Measurements from ENCODE around the gene AP1S2.
"Not testable (repeated sequence)": the region's sequence is repeated elsewhere in the genome, so short reads cannot be mapped to it uniquely, and the experiment has no call there.

The AP1S2 gene

GRCh38 chrX:15855568-15856221, 1.1 kb upstream of the AP1S2 start:
- DNase-seq (ENCODE audit: low read depth in 2 of 2): no peak

DNA sequence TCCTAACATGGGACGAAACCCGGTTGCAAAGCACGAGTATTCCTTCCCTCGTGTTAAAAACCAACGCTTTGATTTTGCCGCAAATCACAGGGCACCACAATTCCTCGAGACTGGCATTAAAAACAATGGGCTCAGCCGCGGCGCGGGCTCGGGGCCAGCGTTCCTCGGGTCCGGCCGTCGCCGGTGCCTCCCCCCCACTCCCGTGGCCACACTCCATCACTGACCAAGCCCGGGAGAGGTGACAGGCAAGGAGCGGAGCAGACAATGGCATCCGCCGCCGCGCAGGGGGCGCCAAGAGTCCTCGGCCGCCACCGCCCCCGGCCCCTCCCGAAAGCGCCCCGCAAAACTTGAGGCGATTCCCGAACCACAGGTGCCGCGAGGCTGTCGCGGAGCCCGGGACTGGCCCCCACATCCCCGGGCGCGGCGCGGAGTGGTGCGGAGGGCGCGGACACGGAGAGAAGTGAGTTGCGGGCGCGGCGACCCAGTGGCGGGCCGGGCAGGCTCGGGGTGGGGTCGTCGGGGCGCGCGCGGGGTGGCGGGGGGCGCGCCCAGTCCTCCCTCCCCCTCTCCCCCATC, 445 bp downstream of the AP1S2 start:
- peak in 1 of 2 donors; percentile 9 for DNase-seq (ENCODE audit: low read depth in 2 of 2)

DNA sequence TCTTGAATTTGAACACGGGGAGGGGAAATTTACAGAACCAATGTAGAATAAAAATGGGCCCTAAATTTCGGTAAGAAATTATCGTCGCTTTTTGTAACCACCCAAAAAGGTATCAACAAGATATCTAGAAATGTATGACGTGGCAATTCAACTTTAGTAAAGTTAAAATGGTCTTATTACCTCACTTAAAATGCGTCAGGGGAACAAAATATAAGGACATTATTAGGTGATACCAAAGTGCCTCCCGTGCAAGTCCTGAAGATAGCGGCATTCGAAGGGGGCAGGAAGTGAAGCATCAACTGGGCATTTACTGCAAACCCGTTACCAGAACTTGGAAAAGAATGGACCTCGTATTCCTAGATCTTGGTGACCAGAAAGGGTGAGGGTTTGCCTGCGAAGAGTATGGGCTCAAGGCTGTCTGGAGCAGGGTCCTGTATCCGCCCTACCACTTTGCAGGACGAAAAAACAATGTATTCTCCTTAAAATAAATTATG, 980 bp downstream of the AP1S2 start:
- DNase-seq (ENCODE audit: low read depth in 2 of 2): no peak

DNA sequence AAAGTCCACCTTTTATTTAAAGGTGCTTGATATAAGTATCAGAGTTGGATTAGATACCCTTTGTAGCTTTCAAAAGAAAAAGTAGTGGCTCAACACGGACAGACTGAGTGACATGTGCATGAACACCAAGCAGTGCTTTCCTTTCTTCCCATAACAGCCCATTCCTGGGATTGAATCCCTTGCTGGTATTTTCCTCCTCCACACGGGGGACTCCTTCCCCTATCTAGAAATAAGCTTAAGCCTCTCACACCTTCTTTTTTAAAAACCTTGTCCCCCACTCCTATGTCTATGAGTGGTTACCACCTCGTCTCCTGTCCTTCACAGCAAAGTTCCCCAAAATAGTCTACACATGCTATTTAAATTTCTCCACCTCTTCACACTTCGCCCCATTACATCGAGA, 5.1 kb downstream of the AP1S2 start:
- no peak for DNase-seq (ENCODE audit: low read depth in 2 of 2)

DNA sequence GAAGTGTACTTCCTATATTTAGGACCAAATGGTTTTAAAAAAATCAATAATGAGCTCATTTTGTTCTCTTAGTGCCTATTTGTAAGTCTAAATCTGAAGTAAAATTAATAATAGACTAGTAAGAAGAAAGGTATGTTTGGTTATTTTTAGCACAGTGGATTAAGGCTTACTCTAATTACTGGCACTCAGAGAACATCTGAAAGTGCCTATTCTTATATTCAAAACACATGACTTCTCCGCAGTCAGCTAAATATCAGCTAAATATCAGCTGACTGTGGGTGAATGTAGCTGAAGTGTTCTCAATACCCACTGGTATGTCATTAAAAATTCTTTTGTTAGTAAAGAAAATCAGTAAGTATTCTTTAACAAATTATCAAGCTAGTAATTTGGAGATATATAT, 6.0 kb downstream of the AP1S2 start:
- no peak for DNase-seq (ENCODE audit: low read depth in 2 of 2)

GRCh38 chrX:15843960-15844359, 10.7 kb downstream of the AP1S2 start:
- DNase-seq (ENCODE audit: low read depth in 2 of 2): no peak

DNA sequence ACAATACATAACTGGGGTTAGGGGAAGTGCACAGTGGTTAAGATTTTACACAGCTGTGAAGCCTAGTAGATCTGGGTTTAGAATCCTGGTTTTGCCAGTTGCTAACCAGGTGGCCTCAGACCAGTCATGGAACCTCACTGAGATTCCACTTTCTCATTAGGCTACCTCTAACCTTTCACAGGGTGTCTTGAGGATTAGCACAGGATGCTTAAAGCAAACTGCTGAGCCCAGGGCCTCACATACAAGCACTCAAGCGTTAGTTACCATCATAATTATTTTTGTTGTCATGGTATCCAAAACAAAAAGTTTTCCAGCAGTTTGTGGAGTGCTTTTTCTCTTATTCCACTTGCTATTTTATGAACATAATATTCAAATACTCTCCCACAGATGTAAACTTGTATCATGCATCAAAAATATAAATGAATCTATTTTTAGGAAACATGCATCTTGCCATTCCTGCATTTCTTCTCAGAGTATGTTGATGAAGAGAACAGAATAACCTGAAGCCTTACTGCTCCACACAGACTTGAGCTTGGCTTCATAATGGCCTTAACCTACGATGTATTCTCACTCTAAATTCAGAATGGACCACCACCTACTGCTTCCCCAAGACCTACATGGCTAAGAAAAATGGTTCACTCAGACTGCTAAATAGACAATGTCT, 12.6 kb downstream of the AP1S2 start:
- DNase-seq (ENCODE audit: low read depth in 2 of 2): no peak

DNA sequence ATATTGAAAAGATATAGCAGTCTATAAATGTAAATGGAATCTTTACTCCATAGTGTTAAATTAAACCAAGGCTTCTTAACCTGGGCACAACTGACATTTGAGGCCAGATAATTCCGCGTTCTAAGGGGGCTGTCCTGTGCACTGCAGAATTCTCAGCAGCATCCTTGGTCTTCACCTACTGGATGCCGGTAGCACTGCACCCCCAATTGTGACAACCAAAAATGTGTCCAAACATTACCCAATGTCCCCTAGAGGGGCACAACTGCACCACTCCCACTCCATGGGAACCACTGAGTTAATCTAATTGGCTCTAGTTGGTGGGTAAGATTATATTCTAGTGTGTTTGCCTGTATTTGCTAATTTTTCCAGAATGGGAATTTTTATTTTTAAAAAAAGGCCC, 16.6 kb downstream of the AP1S2 start:
- DNase-seq (ENCODE audit: low read depth in 2 of 2): no peak

DNA sequence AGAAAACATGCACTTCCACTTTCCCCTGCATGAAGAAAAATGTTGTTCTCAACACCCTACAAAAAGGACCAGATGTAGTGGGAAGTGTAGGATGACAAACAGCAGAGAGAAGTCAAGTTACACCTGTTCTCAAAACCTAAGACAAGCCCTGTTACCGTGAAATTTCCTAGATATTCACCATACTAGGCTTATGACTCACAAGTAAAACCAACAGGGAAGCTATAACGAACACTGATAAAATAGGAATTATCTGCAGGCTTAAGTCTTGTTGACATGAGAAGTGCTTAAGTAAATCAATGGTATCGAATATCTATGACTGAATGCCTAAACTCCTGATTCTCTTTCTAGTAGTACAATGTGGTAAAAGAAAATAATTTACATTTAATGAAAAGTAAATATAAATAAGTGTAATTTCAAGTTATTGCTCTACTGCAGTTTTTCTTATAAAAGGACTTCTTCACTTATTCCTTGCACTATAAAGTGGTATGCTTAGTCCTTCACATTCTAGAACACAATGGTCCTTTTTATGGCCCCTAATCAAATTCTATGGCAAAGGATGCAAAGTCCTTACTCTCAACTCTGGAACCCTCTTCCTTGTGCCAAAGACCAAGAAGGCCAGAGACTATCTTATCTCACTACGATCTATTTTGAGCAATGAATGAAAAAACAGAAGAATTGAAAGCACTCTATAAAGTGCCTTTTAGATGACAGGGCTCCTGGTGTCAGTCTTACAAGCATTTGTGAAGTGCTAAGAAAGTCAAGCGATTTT, 19.6 kb downstream of the AP1S2 start:
- no peak for DNase-seq (ENCODE audit: low read depth in 2 of 2)

GRCh38 chrX:15834053-15834452, 20.6 kb downstream of the AP1S2 start:
- DNase-seq (ENCODE audit: low read depth in 2 of 2): no peak

- DNase-seq (ENCODE audit: low read depth in 2 of 2): not testable (repeated sequence)
These were observed 23.3 kb downstream of the AP1S2 start for GRCh38 chrX:15831347-15831746.

DNA sequence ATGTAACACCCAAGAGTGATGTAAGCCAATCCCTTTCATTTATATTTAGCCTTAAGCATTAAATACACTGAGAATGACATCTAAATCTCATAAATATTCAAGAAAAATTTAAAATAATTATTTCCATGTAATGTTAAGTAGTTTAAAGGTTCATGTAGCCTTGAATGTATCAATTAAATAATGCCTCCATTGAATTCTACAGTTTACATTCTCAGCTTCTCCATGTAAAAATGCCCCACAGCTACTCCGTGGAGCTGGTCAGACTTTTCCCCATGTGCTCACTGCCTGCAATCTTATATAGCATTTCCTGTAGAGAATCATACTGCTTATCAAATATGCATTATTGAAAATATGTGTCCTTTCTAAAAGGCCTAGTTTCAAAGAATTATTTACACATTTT, 25.4 kb downstream of the AP1S2 start:
- DNase-seq (ENCODE audit: low read depth in 2 of 2): no peak

- DNase-seq (ENCODE audit: low read depth in 2 of 2): no peak
These were observed 28.7 kb downstream of the AP1S2 start for GRCh38 chrX:15825936-15826335.

DNA sequence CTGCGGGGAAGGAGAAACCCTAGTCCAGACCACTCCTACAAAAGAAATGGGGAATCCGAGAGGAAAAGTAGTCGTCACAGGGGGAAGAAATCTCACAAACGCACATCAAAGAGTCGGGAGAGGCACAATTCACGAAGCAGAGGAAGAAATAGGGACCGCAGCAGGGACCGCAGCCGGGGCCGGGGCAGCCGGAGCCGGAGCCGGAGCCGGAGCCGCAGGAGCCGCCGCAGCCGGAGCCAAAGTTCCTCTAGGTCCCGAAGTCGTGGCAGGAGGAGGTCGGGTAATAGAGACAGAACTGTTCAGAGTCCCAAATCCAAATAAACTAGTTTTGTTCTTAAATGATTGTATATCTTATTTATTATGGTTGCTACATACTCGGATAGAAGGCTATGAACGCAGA, 31.7 kb downstream of the AP1S2 start:
- no peak for DNase-seq (ENCODE audit: low read depth in 2 of 2)

DNA sequence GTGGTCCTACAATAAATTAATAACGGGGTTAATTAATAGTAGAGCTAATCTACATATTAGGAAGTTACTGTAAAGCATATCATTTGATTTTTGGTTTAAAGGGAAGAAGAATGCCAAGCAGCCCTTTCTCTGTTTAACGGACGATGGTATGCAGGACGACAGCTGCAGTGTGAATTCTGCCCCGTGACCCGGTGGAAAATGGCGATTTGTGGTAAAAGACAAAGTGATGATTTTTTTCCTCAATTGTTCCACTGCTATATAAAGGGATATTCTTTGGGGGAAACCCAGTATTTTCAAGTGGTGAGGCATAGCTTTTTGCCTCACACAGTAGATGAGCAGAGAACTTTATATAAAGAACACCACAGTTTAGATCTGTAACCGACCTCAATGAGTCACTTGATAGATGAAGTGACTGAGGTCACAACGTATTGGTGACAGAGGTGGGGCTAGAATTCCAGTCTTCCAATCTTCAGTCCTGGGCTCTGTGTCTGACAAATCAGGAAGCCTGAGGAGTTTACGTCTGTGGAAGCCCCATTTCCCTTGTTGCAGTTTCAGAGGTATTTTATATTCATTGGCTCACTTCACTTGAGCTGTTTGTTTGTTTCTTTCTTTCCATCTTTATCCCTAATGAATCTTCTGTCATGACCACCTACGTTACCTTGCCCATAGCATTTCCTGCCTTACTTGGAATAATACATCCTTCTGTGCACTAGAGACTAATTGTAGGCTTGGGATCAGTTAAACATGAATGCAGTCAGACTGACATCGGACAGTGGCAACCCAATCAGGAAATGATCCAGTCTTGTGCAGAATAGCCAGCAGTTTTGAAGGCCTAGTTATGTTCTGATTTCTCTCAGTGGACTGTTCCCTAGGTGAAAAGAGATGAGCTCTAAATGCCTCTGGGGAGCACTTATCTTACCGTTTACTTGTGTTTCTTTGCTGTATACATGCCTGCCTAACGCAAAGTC, 34.2 kb downstream of the AP1S2 start:
- DNase-seq (ENCODE audit: low read depth in 2 of 2): peak in 1 of 2 donors; percentile 1

GRCh38 chrX:15816886-15817285, 37.7 kb downstream of the AP1S2 start:
- peak in 1 of 2 donors; percentile 15 for DNase-seq (ENCODE audit: low read depth in 2 of 2)

GRCh38 chrX:15816438-15816809, 38.2 kb downstream of the AP1S2 start:
- DNase-seq (ENCODE audit: low read depth in 2 of 2): no peak

DNA sequence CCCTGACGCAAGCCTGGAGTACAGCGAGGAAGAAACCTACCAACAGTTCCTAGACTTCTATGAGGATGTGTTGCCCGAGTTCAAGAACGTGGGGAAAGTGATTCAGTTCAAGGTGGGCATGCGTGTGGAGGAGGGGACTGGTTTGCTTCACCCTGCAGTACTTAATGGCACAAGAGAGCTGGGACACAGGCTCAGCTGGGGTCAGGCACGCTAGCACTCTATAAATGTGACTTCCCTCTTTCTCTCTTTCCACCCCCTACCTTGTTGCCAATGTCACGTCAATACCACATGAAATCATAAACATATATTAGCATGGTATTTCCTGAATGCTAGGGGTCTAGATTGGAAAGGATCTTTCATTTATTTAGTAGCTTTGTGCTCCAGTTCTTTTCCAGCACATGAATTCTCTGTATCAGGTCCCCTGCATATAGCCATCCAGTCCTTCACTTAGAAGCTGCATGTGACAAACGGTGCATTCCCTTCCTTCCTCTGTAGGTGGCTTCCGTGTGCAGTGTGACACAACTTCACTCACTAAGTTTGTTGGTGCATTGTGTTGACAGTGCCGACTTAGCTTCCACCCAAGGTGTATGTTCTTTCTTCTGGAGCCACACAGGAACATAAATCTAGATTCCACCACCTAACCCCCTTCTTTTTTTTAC, 38.7 kb downstream of the AP1S2 start:
- peak in 1 of 2 donors; percentile 1 for DNase-seq (ENCODE audit: low read depth in 2 of 2)

GRCh38 chrX:15814771-15815365, 39.7 kb downstream of the AP1S2 start:
- no peak for DNase-seq (ENCODE audit: low read depth in 2 of 2)

DNA sequence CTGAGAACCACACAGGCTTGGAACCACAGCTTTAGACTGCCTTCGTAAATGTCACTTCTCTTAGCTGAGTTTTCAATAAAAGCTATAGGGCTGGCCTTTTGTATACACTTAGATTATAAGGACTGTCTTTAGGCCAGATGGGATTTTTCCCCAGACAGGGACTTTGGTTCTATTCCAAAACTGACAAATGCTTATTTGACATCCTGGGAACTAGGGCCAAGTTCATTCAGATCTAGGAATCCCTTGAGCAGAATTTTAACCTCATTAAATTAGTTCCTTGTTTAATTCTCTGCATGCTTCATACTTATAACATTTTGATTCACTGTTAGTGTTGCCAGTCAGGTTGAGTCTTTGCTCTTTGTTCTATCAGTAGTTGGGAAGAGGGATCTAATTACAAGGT, 41.2 kb downstream of the AP1S2 start:
- DNase-seq (ENCODE audit: low read depth in 2 of 2): no peak
